Effector memory CD8-positive, alpha-beta T cell (primary cell): ENCODE data around the gene MAN2A2.
"Not testable (repeated sequence)": the region's sequence is repeated elsewhere in the genome, so short reads cannot be mapped to it uniquely, and the experiment has no call there.

Source experiments
- ATAC-seq: fragments of 150-1000 bp; cut with Tn5 transposase; replicated peaks from 2 replicates; pipeline ENCODE4 v1.10.0; 2021; ENCODE audit warnings: mild to moderate bottlenecking, moderate library complexity
- DNase-seq, 3 experiments: peaks; one replicate each; pipeline ENCODE4 v3.0.0; 2021
- H3K27ac Mint-ChIP-seq, 2 donors: one replicate each; pipeline ENCODE4 v1.8.0; 2022; ENCODE audit warnings: mild to moderate bottlenecking in 2 of 2, mixed read lengths in 2 of 2, moderate library complexity in 2 of 2
- H3K27me3 Mint-ChIP-seq, 2 donors: one replicate each; pipeline ENCODE4 v1.8.0; 2022; ENCODE audit warnings: mixed read lengths in 2 of 2
- H3K36me3 Mint-ChIP-seq: one replicate; pipeline ENCODE4 v1.8.0; 2022; ENCODE audit warnings: mild to moderate bottlenecking, moderate library complexity, mixed read lengths; ENCODE audit not compliant: insufficient read depth
- H3K4me1 Mint-ChIP-seq, 2 donors: one replicate each; pipeline ENCODE4 v1.8.0; 2022; ENCODE audit warnings: low read depth in 2 of 2, mixed read lengths in 2 of 2
- H3K4me3 Mint-ChIP-seq, 2 donors: one replicate each; pipeline ENCODE4 v1.8.0; 2022; ENCODE audit warnings: mild to moderate bottlenecking in 2 of 2, mixed read lengths in 2 of 2, moderate library complexity in 2 of 2
- H3K9me3 Mint-ChIP-seq, 2 donors: one replicate each; pipeline ENCODE4 v1.8.0; 2022; ENCODE audit warnings: mixed read lengths in 2 of 2

Gene MAN2A2

DNA sequence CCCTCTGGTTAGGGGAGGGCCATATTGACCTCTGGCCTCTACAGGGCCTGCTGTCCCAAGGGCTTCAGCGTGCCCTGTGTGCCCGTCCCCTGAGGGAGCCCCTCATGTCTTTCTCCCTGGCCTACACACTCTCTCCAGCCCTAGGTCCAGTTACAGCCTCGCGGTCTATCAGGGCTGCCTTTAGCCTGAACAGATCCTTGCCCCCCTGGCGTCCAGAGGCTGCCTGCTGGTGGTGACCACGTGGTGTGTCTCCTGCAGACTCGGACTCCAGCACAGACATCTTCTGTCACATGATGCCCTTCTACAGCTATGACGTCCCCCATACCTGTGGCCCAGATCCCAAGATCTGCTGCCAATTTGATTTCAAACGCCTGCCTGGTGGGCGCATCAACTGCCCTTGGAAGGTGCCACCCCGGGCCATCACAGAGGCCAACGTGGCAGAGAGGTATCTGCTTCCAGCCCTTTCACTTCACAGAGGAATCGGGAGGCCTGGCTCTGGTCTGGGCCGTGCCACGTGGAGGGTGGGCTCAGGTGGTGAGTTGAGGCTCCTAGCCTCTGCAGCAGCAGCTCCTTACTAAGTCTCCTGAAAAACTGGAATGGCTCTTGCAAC is 4.1 kb downstream of the MAN2A2 start:
- Mint-ChIP-seq H3K36me3 (peaks cover 48% of the 10 kb centered on the region), H3K4me3 (no peak overlapping the region)

DNA sequence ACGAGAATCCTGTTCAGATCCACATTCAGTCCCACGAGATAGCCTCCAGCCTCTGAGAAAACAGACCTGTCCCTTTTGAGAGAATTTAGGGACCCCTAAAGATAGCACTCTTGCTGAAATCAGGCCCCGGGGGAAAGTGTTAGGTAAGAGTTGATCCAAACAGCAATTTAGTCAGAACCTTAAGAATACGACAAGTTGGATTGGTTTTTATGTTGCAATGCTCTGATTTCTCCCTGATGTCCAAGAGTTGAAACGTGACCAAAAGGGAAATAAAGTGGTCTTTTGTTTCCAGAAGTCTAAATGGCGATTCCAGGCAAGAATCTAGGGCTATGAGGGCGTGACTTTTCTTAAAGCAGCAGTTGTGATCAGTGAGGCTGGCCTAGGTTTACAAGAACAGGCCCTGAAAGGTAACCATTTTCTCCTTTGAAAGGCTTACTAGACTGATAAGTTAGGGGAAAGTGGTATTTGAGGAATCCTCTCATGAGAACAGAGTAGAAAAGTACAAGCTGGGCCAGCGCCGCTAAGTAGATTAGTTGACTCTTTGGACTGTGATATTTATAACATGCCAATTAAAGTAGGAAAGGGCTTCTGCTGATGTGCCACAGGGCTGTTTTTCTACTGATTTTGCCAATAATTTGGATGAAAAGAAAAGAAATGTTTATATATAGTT is 4.9 kb downstream of the MAN2A2 start:
- DNase-seq (no peak), ATAC-seq (no peak)
- Mint-ChIP-seq H3K27me3 (no peaks in the 10 kb centered on the region), H3K9me3 (no peaks in the 10 kb centered on the region), H3K4me3 (no peak overlapping the region), H3K27ac (no peak overlapping the region), H3K36me3 (peaks cover 46% of the 10 kb centered on the region), H3K4me1 (peaks cover 12 to 16% of the 10 kb centered on the region in 2 donors)

More for the DNA sequence above, 4.1 kb downstream of the MAN2A2 start:
- no peaks in the 10 kb centered on the region for H3K27me3 Mint-ChIP-seq
- no peaks in the 10 kb centered on the region for H3K9me3 Mint-ChIP-seq
- H3K4me1 Mint-ChIP-seq: peaks cover 13 to 16% of the 10 kb centered on the region in 2 donors
- DNase-seq: no peak
- H3K27ac Mint-ChIP-seq: no peak overlapping the region
- no peak for ATAC-seq

DNA sequence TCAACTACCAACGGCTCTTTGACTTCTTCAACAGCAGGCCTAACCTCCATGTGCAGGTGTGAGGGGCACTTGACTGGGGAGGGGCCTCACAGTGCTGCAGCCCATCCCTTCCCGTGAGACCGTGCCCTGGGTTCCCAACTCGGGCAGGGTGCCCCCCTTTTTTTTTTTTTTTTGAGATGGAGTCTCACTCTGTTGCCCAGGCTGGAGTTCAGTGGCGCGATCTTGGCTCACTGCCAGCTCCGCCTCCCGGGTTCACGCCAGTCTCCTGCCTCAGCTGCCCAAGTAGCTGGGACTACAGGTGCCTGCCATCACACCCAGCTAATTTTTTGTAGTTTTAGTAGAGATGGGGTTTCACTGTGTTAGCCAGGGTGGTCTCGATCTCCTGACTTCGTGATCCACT is 6.3 kb downstream of the MAN2A2 start:
- not testable (repeated sequence) for H3K4me3 Mint-ChIP-seq, DNase-seq, ATAC-seq, H3K27me3 Mint-ChIP-seq, H3K4me1 Mint-ChIP-seq, H3K9me3 Mint-ChIP-seq
- Mint-ChIP-seq H3K36me3 (peaks cover 54% of the 10 kb centered on the region), H3K27ac (peak overlapping the region in 1 of 2 donors; percentile 55)

DNA sequence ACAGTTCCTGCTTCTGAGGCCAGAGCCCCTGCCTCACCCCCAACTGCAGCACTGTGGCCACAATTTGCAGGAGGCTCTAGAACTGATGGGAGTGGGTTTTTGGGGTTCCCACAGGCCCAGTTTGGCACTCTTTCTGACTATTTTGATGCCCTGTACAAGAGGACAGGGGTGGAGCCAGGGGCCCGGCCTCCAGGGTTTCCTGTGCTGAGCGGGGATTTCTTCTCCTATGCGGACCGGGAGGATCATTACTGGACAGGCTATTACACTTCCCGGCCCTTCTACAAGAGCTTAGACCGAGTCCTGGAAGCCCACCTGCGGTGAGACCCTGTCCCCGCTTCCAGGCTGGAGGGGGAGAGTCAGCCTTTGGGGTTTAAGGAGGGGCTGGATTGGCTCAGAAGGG is 6.9 kb downstream of the MAN2A2 start:
- peak overlapping the region in 1 of 2 donors; percentile 55 for H3K27ac Mint-ChIP-seq
- H3K27me3 Mint-ChIP-seq: no peaks in the 10 kb centered on the region
- H3K9me3 Mint-ChIP-seq: no peaks in the 10 kb centered on the region
- peaks cover 7 to 8% of the 10 kb centered on the region in 2 donors for H3K4me1 Mint-ChIP-seq
- DNase-seq: no peak
- no peak for ATAC-seq
- peaks cover 58% of the 10 kb centered on the region for H3K36me3 Mint-ChIP-seq
- no peak overlapping the region for H3K4me3 Mint-ChIP-seq

DNA sequence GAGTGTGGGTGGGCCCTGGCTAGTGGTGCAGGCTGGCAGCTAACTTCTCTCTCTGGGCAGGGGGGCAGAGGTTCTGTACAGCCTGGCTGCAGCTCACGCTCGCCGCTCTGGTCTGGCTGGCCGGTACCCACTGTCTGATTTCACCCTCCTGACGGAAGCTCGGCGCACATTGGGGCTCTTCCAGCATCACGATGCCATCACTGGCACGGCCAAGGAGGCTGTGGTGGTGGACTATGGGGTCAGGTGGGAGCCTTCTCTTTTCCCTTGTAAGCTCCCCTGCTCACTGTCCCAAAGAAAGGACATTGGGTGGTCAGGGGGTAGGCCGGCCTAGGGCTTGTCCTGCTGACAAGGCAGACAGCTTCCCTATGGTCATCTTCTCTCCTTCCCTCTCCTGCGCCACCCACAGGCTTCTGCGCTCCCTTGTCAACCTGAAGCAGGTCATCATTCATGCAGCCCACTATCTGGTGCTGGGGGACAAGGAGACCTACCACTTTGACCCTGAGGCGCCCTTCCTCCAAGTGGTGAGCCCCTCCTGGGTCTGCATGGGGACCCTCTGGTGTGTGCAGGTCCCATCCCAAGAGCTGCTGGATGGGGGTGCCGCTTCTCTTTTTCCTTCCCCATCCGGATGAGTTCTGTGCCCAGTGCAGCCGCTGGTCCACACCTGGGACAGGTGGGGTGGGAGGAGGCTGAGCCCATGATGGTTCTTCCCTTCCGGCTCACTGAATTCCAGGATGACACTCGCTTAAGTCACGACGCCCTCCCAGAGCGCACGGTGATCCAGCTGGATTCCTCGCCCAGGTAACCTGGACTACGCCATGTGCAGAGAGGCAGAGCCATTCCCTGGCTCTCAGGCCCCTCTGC is 7.6 kb downstream of the MAN2A2 start:
- H3K36me3 Mint-ChIP-seq: peaks cover 55% of the 10 kb centered on the region
- DNase-seq (no peak), ATAC-seq (no peak)
- H3K9me3 Mint-ChIP-seq: no peaks in the 10 kb centered on the region
- H3K27me3 Mint-ChIP-seq: no peaks in the 10 kb centered on the region
- H3K4me1 Mint-ChIP-seq: peaks cover 2 to 4% of the 10 kb centered on the region in 2 donors
- H3K27ac Mint-ChIP-seq: peak overlapping the region in 1 of 2 donors; percentile 55
- H3K4me3 Mint-ChIP-seq: no peak overlapping the region

DNA sequence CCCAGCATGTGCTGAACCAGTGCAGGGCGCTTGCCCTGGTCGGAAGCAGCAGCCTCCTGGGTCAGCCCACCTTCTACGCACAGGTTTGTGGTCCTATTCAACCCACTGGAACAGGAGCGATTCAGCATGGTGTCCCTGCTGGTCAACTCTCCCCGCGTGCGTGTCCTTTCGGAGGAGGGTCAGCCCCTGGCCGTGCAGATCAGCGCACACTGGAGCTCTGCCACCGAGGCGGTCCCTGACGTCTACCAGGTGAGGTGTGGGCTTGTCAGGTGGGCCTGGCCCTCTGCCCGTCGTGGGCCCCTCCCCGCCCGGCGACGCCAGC is 8.2 kb downstream of the MAN2A2 start:
- H3K4me3 Mint-ChIP-seq: no peak overlapping the region
- peaks cover 54% of the 10 kb centered on the region for H3K36me3 Mint-ChIP-seq
- no peaks in the 10 kb centered on the region for H3K4me1 Mint-ChIP-seq
- H3K27ac Mint-ChIP-seq: no peak overlapping the region
- DNase-seq (no peak), ATAC-seq (no peak)
- no peaks in the 10 kb centered on the region for H3K27me3 Mint-ChIP-seq
- no peaks in the 10 kb centered on the region for H3K9me3 Mint-ChIP-seq

DNA sequence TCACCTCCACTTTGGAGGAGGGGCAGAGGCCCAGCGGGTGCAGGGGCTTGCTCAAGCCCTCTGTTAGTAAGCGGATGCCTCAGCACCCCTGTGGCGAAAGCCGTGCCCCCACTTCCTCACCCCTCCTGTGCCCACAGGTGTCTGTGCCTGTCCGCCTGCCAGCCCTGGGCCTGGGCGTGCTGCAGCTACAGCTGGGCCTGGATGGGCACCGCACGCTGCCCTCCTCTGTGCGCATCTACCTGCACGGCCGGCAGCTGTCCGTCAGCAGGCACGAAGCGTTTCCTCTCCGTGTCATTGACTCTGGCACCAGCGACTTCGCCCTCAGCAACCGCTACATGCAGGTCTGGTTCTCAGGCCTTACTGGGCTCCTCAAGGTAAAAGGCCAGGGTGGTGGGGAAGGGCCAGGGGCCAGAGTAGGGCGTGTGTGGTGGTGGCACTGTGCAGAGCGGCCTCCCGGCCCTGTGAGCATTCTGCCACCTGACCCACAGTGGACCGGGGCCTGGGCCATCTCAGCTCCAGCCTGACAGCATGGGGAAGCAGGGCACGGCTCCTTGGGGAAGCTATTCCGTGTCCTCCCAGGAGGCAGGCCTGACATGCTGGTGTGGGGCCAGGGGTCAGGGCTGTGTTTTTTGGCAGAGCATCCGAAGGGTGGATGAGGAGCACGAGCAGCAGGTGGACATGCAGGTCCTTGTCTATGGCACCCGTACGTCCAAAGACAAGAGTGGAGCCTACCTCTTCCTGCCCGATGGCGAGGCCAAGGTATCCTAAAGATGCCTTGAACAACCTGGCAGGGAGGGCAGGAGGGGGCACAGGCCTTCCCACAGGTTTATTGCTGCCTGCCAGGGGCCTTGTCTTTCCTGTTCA is 9.0 kb downstream of the MAN2A2 start:
- peak overlapping the region in 1 of 2 donors; percentile 29 for H3K27ac Mint-ChIP-seq
- H3K9me3 Mint-ChIP-seq: no peaks in the 10 kb centered on the region
- ATAC-seq (no peak), DNase-seq (no peak)
- peaks cover 55% of the 10 kb centered on the region for H3K36me3 Mint-ChIP-seq
- no peaks in the 10 kb centered on the region for H3K27me3 Mint-ChIP-seq
- peaks cover 1 to 5% of the 10 kb centered on the region in 2 donors for H3K4me1 Mint-ChIP-seq
- H3K4me3 Mint-ChIP-seq: no peak overlapping the region

DNA sequence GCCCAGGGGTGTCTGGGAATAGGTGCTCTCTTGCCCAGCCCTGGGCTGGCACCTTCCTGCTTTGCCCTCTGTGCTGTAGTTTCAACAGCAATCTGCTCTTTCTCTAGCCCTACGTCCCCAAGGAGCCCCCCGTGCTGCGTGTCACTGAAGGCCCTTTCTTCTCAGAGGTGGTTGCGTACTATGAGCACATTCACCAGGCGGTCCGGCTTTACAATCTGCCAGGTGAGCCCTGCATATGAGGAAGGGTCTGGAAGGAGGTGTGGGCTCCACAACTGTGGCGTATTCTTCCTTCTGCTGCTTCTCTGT is 9.6 kb downstream of the MAN2A2 start:
- H3K4me1 Mint-ChIP-seq: peaks cover 4 to 5% of the 10 kb centered on the region in 2 donors
- ATAC-seq (no peak), DNase-seq (no peak)
- no peak overlapping the region for H3K4me3 Mint-ChIP-seq
- H3K27ac Mint-ChIP-seq: peak overlapping the region in 1 of 2 donors; percentile 29
- H3K9me3 Mint-ChIP-seq: no peaks in the 10 kb centered on the region
- H3K36me3 Mint-ChIP-seq: peaks cover 61% of the 10 kb centered on the region
- no peaks in the 10 kb centered on the region for H3K27me3 Mint-ChIP-seq

DNA sequence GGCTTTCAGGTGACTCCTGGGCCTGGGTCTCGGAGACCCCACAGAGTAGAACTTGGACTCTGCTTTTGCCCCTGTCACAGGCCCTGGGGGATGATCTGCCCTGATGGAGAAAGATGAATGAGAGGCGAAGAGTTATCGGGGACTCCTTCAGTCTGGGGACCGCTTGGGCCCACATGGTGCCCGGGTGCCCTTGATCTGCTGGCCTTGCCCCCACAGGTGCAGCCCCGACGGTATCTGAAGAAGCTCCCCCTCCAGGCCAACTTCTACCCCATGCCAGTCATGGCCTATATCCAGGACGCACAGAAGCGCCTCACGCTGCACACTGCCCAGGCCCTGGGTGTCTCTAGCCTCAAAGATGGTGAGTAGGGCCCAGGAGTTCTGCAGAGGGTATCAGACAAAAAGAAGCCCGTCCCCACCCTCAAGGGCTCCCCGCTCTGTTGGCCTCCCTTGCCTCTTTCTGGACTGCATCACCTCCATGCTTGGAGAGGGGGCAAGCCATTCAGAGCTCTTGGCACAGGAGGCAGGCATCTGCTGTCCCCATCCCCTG is 10.4 kb downstream of the MAN2A2 start:
- H3K4me3 Mint-ChIP-seq: no peak overlapping the region
- H3K9me3 Mint-ChIP-seq: no peaks in the 10 kb centered on the region
- H3K36me3 Mint-ChIP-seq: peaks cover 65% of the 10 kb centered on the region
- H3K27me3 Mint-ChIP-seq: no peaks in the 10 kb centered on the region
- peaks cover 4 to 5% of the 10 kb centered on the region in 2 donors for H3K4me1 Mint-ChIP-seq
- ATAC-seq: no peak
- peak overlapping the region in 1 of 2 donors; percentile 29 for H3K27ac Mint-ChIP-seq
- no peak for DNase-seq

DNA sequence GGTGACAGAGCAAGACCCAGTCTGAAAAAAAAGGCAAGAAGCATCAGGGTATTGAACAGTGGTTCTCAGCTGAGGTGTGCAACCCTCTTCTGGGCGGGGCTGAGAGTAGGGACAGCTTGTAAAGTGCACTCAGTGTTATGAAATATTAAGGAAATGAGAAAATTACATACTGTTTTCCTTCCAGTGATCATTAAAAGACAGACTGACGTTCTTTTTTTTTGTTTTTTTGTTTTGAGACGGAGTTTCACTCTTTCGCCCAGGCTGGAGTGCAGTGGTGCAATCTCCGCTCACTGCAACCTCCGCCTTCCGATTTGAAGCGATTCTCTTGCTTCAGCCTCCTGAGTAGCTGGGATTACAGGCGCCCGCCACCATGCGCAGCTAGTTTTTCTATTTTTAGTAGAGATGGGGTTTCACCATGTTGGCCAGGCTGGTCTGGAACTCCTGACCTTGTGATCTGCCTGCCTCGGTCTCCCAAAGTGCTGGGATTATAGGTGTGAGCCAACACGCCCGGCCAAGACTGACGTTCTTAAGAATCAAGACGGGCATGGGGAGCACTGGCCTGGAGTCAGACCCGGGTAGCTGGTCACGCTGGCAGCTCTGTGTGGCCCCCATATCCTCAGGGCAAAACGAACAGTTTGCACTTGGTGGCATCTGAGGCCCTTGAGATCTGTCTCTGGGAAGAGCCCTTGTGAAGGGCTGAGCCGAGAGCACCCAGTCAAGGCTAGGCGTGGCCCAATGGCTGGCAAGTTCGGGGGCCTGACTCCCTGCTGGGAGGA is 11.4 kb downstream of the MAN2A2 start:
- ATAC-seq: no peak
- no peaks in the 10 kb centered on the region for H3K27me3 Mint-ChIP-seq

DNA sequence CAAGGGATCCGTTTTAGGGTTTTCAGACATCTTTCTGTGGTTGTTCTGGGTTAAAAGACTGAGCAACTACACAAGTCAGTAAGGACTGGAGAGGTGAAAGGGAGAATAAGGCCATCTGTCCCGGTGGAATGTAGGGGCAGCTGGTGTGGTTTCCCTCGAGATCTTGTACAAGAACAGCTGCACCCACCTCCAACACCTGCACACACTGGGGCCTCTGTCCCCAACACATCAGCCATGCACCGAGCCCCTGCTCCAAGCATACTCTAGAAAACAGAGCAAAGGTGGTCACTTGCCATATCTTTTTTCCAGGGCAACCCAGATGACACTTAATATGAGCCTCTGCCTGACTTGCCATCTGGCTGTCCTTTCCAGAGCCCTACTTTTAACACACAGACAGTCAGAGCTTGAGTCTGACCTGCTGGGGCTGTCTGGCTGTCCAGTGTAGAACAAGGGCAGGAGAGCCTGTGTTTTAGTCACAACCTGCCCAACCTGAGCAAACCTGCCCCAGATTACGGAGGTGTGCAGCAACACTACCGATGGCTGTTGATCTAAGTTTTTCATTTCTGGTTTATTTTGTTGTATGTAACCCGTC is 12.2 kb downstream of the MAN2A2 start:
- H3K27ac Mint-ChIP-seq: peak overlapping the region; percentile 16 to 78

More for the DNA sequence above, 11.4 kb downstream of the MAN2A2 start:
- Mint-ChIP-seq H3K9me3 (no peaks in the 10 kb centered on the region), H3K36me3 (peaks cover 60% of the 10 kb centered on the region), H3K27ac (peak overlapping the region; percentile 16 to 55), H3K4me3 (no peak overlapping the region), H3K4me1 (peaks cover 4 to 5% of the 10 kb centered on the region in 2 donors)
- no peak for DNase-seq

DNA sequence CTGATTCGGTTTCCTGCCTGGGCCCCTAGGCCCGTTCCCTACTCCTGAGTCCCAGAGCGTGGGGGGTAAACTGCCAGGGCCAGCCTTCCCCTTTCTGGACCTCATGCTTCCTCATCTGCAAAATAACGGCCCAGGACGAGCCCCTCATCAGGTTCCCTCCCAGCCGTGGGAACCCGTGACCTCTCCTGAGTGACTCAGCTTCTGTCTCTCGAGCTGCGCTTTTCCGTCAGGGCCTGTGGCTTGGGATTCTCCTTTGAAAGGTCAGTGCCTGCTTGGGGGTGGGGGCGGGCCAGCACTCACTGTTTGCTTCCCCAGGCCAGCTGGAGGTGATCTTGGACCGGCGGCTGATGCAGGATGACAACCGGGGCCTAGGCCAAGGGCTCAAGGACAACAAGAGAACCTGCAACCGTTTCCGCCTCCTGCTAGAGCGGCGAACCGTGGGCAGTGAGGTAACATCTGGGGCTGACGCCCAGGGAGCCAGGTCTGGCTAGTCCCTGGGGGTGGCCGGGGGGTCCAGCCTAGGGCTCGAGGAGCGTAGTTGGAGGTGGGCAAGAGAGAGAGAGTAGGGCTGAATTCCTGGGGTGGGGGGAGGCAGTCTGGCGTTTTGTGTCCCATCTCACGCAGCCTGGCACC is 12.8 kb downstream of the MAN2A2 start:
- peak overlapping the region in 1 of 2 donors; percentile 78 for H3K27ac Mint-ChIP-seq

More for the DNA sequence above, 12.2 kb downstream of the MAN2A2 start:
- no peak for DNase-seq
- peaks cover 4 to 5% of the 10 kb centered on the region in 2 donors for H3K4me1 Mint-ChIP-seq
- no peaks in the 10 kb centered on the region for H3K27me3 Mint-ChIP-seq
- H3K4me3 Mint-ChIP-seq: no peak overlapping the region
- H3K36me3 Mint-ChIP-seq: peaks cover 58% of the 10 kb centered on the region
- no peak for ATAC-seq
- no peaks in the 10 kb centered on the region for H3K9me3 Mint-ChIP-seq

More for the DNA sequence above, 12.8 kb downstream of the MAN2A2 start:
- DNase-seq (no peak), ATAC-seq (peak; percentile 32)
- no peak overlapping the region for H3K4me3 Mint-ChIP-seq
- H3K27me3 Mint-ChIP-seq: no peaks in the 10 kb centered on the region
- no peaks in the 10 kb centered on the region for H3K9me3 Mint-ChIP-seq
- peaks cover 60% of the 10 kb centered on the region for H3K36me3 Mint-ChIP-seq
- H3K4me1 Mint-ChIP-seq: peaks cover 4 to 5% of the 10 kb centered on the region in 2 donors
